DMS 273 (cell line): Measurements from ENCODE around the gene NR2F2.

Experiments
- DNase-seq: peaks from one replicate; lab custom pipeline; 2025; ENCODE audit not compliant: unreplicated experiment; lab: John Stamatoyannopoulos, UW

NR2F2 gene

DNA sequence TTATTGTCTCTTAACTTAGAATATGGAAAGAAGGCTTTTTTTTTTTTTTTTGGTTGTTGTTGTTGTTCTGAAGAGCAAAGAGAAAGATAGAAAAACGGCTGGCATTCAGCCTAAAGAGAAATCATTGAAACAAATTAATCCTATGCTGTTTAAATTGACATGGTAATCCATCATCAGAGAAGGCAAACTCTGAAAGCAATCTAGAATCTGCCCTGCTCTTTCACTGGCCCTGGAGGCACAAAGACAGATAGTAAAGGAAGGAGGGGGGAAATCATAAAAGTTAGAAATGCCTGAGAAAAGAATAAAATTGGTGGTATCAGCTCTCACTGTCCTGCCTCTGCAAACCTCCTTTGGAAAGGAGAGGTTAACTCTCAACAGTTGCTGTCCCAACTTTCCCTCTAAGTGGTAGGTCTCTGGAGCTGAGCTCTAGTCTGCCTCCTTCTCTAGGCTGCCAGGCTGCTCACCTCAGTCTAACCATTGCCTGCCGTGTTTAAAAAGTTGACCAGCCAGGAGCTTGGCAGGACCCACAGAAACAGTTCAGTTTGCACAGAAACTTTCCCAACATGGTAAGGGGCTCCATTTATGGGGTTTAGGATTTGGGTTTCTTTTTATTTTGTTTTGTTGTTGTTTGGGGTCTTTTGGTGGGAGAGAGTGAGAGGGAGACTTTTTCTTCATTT is 13.4 kb upstream of the NR2F2 start:
- no peak for DNase-seq

DNA sequence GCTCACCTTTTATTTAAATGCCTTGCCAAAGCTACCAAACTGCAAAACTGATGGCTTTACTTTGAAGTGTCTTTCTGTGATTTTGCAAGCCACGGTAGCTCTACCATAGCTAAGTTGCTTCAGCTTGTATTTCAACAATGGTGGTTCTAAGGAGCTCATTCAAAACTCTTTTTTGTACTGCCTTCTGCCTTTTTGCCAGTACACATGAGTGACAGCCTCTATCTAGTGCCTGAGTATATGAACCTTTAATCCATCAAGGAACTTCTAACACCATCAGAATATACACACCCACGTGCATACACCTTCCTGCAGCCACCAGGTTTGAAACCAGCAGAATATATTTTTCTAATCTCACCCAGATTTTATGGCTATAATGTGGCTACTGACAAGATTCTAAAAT is 10.4 kb upstream of the NR2F2 start:
- DNase-seq, result no peak

DNA sequence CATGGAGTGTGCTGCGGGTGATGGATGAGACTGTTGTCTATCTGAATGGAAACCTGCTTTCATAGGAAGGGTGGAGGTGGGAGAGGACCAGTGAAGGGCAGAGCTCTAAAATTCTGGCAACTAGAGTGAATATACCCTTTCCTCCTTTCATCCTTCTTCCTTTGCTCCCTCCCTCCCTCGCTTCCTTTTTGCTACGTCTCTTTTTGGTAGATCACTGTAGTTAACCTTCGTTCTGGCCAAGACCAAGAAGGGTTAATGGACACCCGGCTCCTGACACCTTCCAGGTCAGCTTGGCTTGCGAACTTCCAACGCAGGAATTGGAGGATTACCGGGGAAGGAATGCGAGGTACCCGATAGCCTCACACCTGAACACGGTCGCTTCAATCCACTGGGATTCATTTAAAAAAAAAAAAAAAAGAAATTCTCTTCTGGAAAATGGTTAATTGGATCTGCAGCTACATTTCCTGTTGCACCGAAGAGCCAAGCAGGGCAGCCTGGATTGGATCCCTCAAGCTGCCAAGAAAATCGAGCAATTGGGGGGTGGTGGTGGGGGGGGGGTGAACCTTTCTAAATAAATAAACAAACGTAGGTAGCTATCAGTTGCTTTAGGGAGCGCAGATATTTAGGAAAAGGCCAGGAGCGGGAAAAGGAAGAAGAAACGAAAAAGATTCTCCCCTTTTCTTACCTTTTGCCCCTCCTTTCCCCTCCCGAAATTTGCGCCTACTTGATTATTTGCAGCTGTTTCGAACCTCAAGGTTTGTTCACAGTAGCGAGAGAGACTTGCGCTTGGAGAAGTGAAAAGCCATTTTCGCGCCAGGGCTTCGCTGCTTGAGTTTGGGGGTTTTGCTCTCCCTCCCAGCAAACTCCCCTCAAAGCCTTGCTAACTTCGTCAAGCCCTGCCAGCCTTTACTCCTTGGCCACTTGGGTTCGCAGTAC is 9.5 kb upstream of the NR2F2 start:
- DNase-seq, result no peak

DNA sequence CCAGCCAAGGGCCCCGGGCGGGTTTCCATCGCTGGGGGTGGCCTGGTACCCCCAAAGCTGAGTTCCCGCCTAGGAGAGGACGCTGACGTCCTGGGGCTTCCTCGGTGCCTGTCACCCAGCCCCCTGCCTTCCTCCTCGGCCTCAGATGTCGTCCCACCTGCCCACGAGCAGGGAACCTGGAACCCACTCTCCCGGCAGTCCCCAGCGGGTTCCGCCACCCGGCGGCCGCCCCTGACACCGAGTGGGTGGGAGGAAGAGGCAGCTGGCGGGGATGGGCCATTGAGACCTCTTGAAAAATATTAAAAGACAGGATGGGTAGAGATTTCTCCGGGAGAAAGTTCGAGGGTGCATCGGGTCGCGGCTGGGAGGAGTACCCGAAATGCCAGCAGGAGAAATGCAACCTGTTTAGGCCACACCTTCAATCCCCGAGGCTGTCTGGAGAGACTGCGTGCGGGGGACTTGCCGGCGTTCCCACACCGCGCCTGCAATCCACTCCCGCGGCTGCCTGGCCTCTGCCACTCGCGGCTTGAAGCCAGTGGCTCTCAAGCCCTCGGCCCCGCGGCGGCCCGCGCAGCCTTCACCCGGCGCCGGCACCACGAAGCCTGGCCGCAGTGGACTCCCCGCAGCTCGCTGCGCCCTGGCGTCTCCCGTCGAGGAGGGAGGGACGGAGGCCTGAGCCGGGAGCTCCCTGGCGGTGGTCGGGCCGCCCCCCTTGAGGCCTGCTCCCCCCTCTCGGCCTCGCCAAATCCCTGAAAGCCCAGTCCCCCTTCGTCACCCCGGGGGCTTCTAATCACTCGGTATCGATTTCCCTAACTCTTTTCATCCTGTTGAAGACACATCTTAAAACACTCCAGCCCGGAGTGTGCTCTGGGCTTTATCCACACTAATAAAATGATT is 8.6 kb upstream of the NR2F2 start:
- no peak for DNase-seq

DNA sequence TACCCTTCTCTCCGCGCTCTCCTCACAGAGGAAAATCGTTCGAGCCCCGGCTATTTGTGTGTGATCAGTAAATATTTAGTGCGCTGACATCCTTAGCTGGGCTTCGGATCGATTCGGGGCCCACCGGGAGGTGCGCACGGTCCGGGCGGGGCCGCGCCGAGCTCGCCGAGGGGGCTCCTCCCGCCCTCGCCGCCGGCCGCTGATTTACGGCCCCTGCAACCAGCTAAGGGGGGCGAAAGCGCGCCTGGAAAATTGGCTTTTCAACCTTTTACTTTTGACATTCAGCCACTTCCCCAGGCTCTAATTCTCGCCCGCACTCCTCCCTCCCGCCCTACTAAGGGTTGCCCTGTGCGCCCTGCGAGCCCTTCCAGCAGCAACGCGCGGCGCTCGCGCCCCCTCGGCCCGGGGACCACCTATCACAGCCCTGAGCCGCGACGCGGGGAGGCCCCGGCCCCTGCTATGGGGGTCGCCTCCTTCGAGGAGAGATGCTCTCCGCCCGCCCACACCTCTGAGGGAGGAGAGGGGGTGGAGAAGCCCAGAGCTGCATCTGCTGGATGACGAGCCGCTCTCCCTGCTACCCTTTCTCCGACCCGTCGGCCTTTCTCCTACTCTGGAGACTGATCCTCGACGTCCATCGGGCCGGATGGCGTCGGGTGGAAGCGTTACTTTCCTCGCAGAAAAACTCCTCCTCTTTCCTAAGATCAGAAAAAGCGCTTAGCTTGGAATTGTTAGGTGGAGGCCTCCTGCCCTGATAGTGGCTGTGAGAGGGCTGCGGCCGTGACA is 7.8 kb upstream of the NR2F2 start:
- DNase-seq, result no peak

DNA sequence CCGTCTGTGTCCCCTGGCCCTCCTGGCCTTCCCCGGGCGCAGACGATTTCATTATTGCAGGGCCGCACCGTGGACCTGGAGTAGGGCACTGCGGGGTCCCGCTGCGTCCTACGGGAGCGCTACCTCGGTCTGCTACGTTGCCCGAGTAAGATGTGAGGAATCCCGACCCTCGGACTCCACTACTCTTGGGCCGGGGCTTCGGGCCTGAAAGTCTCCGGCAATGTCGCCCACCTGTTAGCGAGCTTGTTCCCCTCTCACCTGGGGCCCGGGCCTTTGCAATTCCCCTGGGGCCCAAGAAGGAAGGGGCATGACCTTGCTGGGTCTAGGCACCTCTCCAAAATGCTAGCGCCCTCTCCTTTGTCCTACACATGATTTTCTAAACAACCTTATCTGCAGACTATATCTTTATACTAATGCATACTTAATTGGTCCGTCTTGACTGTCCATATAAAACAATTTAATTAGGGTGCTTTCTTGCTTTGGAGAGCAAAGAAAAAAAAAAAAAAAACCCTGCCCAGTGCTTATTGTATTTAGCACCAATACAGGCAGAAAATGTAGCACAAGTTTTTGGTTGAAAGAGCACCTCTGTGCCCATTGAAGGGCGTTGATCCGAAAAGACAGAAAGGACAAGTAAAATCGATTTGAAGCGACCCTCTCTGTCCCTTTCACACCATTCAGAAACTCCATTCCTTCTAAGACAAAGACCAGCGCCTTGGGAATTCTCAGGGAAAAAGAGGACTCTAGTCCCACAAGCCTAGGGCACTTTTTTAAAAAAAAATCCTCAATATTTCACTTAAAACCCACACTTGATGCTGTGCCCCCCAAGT is 7.0 kb upstream of the NR2F2 start:
- DNase-seq, result no peak

DNA sequence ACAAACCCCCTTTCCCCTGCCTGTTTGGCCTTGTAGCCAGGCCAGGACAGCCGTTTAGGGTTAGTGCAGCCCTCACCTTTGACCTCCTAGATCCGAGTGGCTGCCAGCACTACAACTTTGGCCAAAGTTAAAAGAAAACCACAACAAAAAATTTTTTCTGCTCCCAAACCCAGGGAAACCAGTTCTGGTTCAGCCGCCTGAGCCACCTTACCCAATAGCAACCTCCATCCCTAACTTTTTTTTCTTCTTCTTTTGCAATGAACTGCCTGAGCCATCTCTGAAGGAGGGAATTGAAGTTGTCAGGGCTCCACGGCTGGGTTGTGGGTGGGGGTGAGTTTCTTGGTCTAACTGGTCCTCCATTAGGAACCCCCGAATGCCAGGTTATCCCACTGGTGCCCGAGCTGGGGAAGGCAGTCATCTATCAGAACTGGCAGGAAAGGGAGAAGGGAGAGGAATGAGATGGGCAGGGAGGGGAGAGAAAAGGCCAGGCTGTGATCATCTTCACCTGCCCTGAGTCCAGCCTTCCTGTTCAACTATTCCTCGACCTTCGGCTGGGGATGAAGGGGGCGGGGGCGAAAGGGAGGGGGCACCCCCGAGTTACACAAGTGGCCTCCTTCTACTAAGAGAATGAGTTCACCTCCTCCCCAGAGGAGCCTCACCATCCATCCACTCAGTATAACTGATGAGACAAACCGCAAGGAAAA is 6.2 kb upstream of the NR2F2 start:
- DNase-seq, result no peak

DNA sequence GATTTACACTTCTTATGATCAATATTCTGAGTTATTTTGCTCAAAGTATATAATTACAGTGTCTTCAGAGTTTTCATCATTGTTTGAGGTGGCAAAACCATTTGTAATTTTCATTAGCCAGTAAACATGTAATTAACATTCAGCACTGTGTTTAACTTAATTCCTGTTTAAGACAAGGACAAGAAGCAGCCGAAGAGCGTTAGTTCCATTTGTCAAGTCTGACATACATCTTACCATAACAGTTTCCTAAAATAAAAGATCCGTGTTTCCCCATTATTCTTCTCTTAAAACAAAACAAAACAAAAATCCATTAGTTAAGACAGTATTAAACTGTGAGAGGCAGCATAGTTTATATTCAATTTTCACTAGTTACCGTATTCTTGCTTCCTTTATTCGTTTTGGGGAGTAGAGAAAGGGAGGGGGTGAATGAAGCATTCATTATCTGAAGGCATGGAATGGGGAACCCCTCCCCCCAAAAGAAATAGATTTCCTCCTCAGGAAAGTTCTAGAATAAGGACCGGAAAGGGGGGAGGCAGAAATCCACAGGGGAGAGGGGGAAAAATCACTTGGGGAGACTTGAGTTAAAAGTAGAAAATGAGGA is 5.5 kb upstream of the NR2F2 start:
- DNase-seq, result no peak

DNA sequence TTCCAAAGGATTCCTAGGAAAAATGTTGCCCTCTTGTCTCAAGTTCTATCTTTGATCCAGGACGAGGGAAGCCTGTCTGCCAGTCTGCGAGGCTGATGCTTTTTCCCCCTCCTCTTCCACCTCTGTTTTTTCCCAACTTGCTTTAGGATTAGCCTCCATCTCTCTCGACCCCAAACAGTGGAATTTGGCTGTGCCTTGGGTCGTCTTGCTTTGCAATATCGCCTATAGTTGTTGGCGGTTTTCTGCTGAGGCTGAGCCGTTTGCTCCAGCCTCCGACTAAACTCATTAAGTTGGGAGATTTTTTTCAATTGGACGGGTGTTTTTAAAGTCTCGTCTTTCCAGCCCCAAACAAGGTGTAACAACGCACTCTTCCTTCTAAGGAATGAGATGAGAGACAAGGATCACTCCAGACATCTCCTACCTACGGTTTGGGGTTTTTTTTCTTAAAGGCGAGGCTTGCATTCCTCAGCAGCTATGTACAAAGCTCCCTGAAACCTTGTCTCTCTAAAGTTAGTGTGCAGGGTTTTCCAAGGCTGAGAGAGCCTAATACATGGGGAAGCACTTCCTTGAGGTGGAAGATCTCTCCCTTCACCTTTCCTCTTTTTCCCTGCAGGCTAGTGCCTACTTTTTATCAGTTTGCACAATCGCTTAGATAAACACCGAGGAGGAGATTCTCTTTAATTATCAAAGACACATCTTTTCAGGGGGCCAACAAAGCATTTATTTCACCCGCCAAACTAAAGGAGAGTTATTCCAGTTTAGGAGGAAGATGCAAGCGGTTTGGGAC is 4.8 kb upstream of the NR2F2 start:
- no peak for DNase-seq

DNA sequence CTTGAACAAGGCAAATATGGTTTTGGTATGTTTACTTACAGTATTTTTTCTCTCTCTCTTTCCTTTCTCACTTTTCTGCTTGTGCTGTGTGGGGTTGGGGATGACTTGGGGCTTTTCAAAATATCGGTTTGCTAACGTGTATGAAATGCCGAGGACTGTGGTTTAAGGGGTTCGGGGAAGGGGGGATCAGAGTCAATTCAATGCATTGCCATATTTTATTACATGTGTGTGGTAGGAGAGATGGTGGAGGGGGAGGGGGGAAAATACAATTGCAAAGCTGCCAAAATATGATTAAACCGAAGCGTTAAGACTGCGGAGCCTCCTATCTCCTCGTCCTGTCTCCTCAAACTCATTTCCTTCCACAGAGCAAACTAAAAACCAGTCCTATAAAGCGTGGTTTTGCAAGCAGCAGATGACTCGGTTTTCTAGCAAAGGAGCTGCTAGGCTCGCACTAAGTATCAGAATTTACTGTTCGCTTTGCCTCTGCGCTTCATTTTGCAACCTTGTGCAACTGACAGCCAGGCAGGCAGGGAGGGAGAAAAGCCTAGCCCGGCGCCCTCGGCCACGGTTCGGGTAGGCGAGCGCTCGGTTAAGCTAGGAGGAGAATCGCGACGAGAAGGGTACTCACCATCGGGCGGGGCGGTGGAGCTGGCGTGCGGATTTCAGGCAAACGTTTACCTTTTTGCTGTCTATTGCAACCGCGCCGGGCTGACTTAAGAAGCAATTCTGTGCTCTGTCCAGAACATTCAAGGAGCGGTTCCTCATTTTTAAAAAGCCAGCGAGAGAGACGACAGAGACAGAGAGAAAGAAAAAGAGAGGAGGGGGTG is 4.0 kb upstream of the NR2F2 start:
- DNase-seq, result peak; percentile 15

DNA sequence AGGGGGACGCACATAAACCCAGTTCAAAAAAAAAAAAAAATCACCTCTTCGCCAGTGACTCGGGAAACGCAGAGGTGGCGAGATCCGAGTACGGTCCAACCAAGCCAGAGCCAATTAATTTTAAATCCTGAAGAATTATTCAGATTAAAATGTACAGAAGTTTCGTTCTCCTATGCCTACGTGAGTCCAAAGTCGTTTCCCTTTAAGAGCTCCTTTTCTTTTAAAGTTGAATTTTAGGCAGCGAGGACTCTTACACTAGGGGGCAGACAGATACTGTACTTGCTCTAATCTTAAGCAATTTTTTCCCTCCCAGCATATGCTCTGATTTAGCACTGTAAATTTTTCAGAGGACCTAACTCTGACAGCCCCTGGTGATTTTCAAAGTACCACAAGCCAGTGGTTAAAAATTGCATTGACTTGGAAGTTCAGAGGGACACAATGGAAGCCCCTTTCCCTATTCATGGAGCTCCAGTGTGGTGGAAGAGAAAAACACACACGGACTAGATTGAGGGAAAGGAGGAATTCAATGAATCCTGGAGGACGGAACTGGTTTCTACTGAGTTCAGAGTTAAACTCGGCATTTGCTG is 3.3 kb upstream of the NR2F2 start:
- peak; percentile 76 for DNase-seq

DNA sequence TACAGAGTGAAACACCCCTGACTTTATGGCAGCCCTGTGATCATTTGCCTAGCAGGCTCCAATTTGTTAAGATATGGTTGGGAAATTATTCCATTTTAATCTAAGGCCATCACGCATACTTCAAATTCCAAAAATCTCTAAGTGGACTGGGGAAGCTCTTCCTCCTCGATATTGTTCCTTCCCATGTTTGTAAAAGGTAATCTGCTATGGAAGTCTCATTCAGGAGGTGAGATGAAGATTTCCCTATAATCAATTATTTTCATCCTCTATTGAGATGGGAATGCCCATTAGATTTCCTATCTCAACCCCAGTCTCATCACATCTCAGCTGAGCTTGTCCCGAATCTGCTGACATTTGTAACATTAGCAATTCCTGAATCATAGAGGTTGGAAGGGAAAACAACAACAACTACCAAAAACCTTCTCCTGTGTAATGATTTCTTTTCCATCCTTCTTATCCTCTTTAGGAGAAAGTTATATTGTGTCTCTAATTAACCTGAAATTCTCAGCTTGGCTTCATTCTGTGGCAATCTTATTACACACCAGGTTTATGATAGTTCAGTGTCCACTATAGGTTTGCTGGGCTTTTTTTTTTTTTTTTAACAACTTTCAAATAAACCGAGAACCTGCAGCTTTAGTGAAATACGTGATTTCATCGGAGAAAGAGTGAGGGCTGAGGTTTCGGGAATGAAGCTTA is 2.2 kb upstream of the NR2F2 start:
- no peak for DNase-seq

DNA sequence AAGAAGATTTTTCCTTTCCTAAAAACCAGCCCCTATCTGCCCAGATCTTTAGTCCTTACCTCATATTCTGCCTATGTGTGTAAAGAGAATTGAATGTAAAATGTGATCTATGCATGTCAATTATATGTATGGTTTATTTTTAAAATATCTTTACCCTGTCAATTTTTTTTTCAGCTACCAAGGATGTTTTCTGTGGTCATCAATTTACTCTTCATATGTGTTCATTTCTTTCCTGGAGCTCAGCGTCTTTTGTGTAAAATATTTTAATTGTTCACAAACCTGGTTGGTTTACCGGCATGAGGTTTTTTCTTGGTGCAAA is 1.7 kb upstream of the NR2F2 start:
- DNase-seq, result no peak

DNA sequence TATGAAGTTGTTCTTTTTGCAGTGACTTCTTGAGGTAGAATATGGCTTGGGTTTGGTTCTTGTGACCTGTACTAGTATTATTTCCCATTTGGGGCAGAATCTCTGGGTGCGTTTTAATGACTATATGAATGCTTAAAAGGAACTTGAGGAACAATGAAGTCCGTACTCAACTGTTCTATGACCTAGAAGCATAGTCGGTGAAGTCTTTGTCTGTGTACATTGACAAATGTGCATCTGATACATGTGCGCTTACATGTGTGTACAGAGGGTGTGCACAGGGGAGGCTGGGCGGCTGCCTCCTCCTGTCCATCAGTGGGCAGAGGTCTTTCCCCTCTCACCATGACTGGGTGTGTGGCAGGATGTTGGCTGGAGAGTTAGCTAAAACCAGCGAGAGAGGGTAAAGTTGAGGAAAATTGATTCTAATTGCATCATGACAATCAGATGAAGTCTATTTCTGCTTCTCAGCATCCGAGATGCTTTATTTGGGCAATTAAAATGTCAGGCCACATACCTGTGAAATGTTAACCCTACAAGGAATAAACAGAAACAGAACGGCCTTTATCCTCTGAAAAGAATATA is 1.0 kb upstream of the NR2F2 start:
- DNase-seq, result no peak

DNA sequence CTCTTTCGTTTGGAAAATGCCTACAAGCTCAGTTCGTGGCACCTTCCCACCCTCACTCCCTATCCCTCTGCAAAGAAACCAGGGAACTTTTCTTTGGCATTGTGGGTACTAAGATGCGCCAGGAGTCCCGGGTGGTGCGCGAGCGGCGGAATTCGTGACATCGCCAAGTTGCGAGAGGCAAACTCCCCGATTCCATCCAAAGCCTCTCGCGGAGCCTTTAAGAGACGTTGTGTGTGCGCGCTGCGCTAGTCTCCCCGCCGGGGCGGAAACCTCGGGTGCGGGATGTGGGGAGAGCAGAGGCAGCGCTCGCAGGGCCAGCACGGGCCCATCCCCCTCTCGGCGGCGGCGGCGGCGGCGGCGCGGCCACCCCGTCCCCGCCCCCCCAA is 443 bp upstream of the NR2F2 start:
- peak; percentile 80 for DNase-seq
